Right lobe of liver (tissue), 6 donors: ENCODE data around the gene CCDC61. TPM values are rescaled to one million over a fixed set of nuclear protein-coding genes. Genes with fewer than 3 reads are reported as not detected.

Experiments used
- ATAC-seq, 4 donors: fragments of 200-7000 bp; cut with Tn5 transposase; one replicate each; pipeline ENCODE4 v1.9.1; 2020; ENCODE audit warnings: mild to moderate bottlenecking in 4 of 4, moderate library complexity in 4 of 4
- DNase-seq, 3 donors: peaks; one replicate each; pipeline ENCODE4 v3.0.0-alpha.2; 2020
- H3K27ac ChIP-seq, 3 donors: fragments of 200-600 bp; one replicate each; pipeline ENCODE4 v1.8.0; 2022
- H3K27me3 ChIP-seq, 2 donors: fragments of 200-600 bp; one replicate each; pipeline ENCODE4 v1.8.0; 2022
- H3K36me3 ChIP-seq, 4 donors: fragments of 200-600 bp; sonication (generic) in 1 of 4; one replicate each; pipeline versions ENCODE4 v1.5.1 to v1.8.0; 2017 to 2022; ENCODE audit warnings: control low read depth in 1 of 4
- H3K4me1 ChIP-seq, 4 donors: fragments of 200-600 bp; sonication (generic) in 1 of 4; one replicate each; pipeline versions ENCODE4 v1.5.1 to v1.8.0; 2017 to 2022; ENCODE audit warnings: control low read depth in 1 of 4
- H3K4me3 ChIP-seq, 3 donors: fragments of 200-600 bp; one replicate each; pipeline ENCODE4 v1.8.0; 2022
- H3K9me3 ChIP-seq, 4 donors: fragments of 200-600 bp; sonication (generic) in 1 of 4; one replicate each; pipeline versions ENCODE4 v1.5.1 to v1.8.0; 2017 to 2022; ENCODE audit warnings: control low read depth in 1 of 4
- CTCF ChIP-seq, 4 donors: fragments of 200-600 bp in 3 of 4; fragments of 450-650 bp in 1 of 4; IDR thresholded peaks; one replicate each; pipeline versions ENCODE4 v1.5.1 to v1.8.0; 2016 to 2022; ENCODE audit warnings: antibody characterized with exemption in 4 of 4, mild to moderate bottlenecking in 2 of 4
- POLR2A ChIP-seq: fragments of 450-650 bp; IDR thresholded peaks from one replicate; pipeline ENCODE4 v1.6.1; 2017; ENCODE audit warnings: antibody characterized with exemption, mild to moderate bottlenecking
- WGBS: methylation state at CpG from one replicate; pipeline ENCODE4 v1.1.6; 2018; ENCODE audit warnings: low coverage, low lambda C conversion rate; ENCODE audit not compliant: insufficient coverage; ENCODE audit errors: missing lambda C conversion rate; 5-methylcytosine and 5-hydroxymethylcytosine counted together
- intact Hi-C, 2 donors: fragments of 100-400 bp; cut with DNase I; formaldehyde crosslinking; loops; one replicate each; pipeline versions ENCODE4 v1.11.2 to v1.14.1; 2022
- total RNA-seq, 6 experiments: library from RNA; depleted of rRNA in 2 of 6; stranded (reverse); fragments of >200 nt in 2 of 6; fragmentation: NEBNext Ultra II Directional in 3 of 6; extraction: Animal tissue kit (Norgen Biotek cat#: 25700) in 3 of 6; gene quantifications; one replicate each; pipeline versions ENCODE4 v1.1.0 to v1.2.4, GENCODE V29; 2016 to 2023
- donor health status: DM: no; HTN: yes; CAD: no.
- donor health status: DM: no; HTN: no; CAD: no.
- donor health status: DM: no; HTN: no; CAD: no.
- donor health status: DM: no; HTN: yes; CAD: no.
- donor health status: DM: no; HTN: yes; CAD: no.

The CCDC61 gene
- total RNA-seq, 6 experiments from 2014 or later = 5.8 to 9.7 (median 8.1) TPM

GRCh38 chr19:46006411-46006810 lies 11.1 kb downstream of the CCDC61 start:
- H3K27me3 ChIP-seq = no peaks in the 10 kb centered on the region
- TF ChIP-seq POLR2A (no peak), CTCF (IDR thresholded peaks at IDR 0.05) (no peak)
- intact Hi-C loops = no loop called here
- ATAC-seq = no peak
- H3K36me3 ChIP-seq = no peaks in the 10 kb centered on the region
- peak in 1 of 3 donors; percentile 22 for DNase-seq
- H3K27ac ChIP-seq = no peak overlapping the region
- 50% methylated on average over 1 of the region's 13 CpGs for WGBS
- peaks cover 0 to 5% (median 0%) of the 10 kb centered on the region in 4 donors for H3K4me1 ChIP-seq
- no peaks in the 10 kb centered on the region for H3K9me3 ChIP-seq
- H3K4me3 ChIP-seq = no peak overlapping the region

DNA sequence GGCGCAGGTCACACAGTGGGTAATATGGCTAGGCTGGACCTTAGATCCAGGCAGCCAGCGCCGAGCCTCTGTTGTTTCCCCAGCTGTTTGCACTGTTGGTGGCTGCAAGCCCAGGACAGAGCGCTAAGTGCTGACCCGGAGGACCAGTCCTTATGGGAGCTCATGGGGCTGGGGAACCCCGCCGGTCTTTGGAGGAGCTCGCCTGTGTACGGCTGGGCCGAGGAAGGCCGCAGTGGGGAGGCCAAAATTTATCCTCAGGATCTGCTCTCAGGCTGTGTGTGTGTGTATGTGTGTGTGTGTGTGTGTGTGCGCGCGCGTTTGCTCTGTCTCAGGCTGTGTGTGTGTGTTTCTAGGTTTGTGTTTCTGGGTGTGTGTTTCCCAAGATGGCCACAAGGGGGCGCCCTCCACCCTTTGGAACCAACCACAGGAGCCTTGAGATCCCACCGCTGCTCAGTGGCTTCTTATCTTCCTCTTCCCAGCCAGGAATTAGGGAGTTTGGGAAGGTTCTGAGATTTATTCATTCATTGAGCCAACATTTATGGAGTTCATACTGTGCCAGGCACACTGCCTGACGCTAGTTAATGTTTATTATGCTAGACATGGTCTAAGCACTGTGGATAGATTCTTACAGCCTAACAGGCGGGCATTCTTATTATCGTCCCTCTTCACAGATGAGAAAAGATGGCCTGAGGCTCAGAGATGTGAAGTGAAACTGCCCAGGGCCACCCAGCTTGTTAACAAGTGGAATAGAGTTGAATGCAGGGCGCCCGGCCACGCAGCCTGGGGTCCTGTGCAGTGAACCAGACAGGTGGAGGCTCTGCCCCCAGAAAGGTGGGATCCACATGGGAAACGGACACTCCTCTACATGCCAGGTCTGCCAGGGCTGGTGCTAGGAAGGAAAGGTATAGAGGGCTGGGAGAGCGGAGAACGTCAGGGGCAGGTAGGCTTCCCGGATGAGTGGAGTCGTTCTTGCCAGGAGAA lies 14.6 kb downstream of the CCDC61 start:
- H3K4me1 ChIP-seq = peaks cover 0 to 10% (median 0%) of the 10 kb centered on the region in 4 donors
- TF ChIP-seq POLR2A (no peak), CTCF (IDR thresholded peaks at IDR 0.05) (peak; percentile 66 to 85 (median 77))
- H3K9me3 ChIP-seq = no peaks in the 10 kb centered on the region
- H3K27ac ChIP-seq = no peak overlapping the region
- no peaks in the 10 kb centered on the region for H3K36me3 ChIP-seq
- peak; percentile 76 to 93 (median 88) for ATAC-seq
- 63% methylated on average over 14 of the region's 28 CpGs for WGBS
- peaks cover 0 to 9% of the 10 kb centered on the region in 2 donors for H3K27me3 ChIP-seq
- DNase-seq = peak; percentile 63 to 72 (median 66)
- intact Hi-C loops = loop anchor here in 1 of 2 donors (10.0 kb wide), 1 partner anchor 185 kb away; no protein-coding TSS in a partner anchor
- H3K4me3 ChIP-seq = no peak overlapping the region

DNA sequence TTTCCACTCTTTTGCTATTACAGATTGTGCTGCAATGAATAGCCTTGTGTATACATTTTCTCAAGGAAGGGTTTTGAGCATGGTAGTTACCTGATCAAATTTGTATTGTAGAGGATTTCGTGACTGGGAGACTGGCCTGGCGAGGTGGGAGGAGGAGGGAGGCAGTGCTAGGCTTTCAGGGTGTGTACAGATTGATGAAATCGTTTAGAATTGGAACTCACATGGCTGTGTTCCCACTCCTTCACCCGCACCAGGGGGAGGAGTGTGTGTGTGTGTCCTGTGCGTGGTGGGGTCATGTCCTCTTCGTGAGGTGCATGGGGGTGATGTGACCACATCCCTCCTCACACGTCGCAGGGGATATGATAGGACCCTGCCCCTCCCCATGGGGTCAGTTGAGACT lies 19.3 kb downstream of the CCDC61 start:
- no peaks in the 10 kb centered on the region for H3K36me3 ChIP-seq
- TF ChIP-seq POLR2A = no peak
- TF ChIP-seq CTCF (IDR thresholded peaks at IDR 0.05) = no peak
- intact Hi-C loops = loop anchor here in 1 of 2 donors (10.0 kb wide), 1 partner anchor 190 kb away; no protein-coding TSS in a partner anchor
- H3K9me3 ChIP-seq = no peaks in the 10 kb centered on the region
- WGBS = 13% methylated on average over 2 of the region's 8 CpGs
- no peak for ATAC-seq
- peaks cover 0 to 11% of the 10 kb centered on the region in 2 donors for H3K27me3 ChIP-seq
- no peak overlapping the region for H3K27ac ChIP-seq
- H3K4me1 ChIP-seq = peaks cover 0 to 21% (median 0%) of the 10 kb centered on the region in 4 donors
- H3K4me3 ChIP-seq = peak overlapping the region in 1 of 3 donors; percentile 35
- peak in 1 of 3 donors; percentile 48 for DNase-seq

- no peak for TF ChIP-seq CTCF (IDR thresholded peaks at IDR 0.05)
- TF ChIP-seq POLR2A = no peak
- Histone ChIP-seq H3K27me3 (peaks cover 0 to 11% of the 10 kb centered on the region in 2 donors), H3K4me3 (peak overlapping the region in 1 of 3 donors; percentile 35), H3K36me3 (no peaks in the 10 kb centered on the region), H3K27ac (no peak overlapping the region), H3K9me3 (no peaks in the 10 kb centered on the region), H3K4me1 (peaks cover 0 to 21% (median 0%) of the 10 kb centered on the region in 4 donors)
- WGBS = 19% methylated on average over 30 of the region's 74 CpGs
- intact Hi-C loops = loop anchor here in 1 of 2 donors (10.0 kb wide), 1 partner anchor 190 kb away; no protein-coding TSS in a partner anchor
- DNase-seq (peak; percentile 73 to 80 (median 74)), ATAC-seq (peak; percentile 61 to 79 (median 72))
Observed at GRCh38 chr19:46014941-46015686, 19.8 kb downstream of the CCDC61 start.
